ENCODE data around the gene TMEM235. TPM values are rescaled to one million over a fixed set of nuclear protein-coding genes. Genes with fewer than 3 reads are reported as not detected.

TMEM235 gene
- total RNA-seq, 2 experiments from 2014 or later: 0.32 TPM; not detected in 1

DNA sequence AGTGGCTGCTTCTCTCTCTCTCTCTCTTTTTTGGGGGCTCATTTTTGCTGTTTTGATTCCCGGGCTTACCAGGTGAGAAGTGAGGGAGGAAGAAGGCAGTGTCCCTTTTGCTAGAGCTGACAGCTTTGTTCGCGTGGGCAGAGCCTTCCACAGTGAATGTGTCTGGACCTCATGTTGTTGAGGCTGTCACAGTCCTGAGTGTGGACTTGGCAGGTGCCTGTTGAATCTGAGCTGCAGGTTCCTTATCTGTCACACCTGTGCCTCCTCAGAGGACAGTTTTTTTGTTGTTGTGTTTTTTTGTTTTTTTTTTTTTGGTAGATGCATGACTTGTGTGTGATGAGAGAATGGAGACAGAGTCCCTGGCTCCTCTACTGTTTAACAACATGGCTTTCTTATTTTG lies 7.7 kb upstream of the TMEM235 start:
- DNase-seq (ENCODE audit: low spot score): no peak
- intact Hi-C loops (cut with micrococcal nuclease; ENCODE audit: unreplicated experiment): no loop called here
- CTCF ChIA-PET (ENCODE audit: unreplicated experiment): no interaction called here
- Histone ChIP-seq H3K4me2 (ENCODE audit: low read length) (no peak overlapping the region), H3K4me3 (ENCODE audit: low read depth, low read length, poor library complexity, severe bottlenecking) (no peak overlapping the region), H3K9me3 (ENCODE audit: low read length) (no peaks in the 10 kb centered on the region), H3K36me3 (ENCODE audit: insufficient read depth, low read length) (peaks cover 66% of the 10 kb centered on the region), H2AFZ (ENCODE audit: low read length) (no peak overlapping the region), H3K9me2 (ENCODE audit: insufficient read depth, low read length) (no peaks in the 10 kb centered on the region), H4K20me1 (ENCODE audit: insufficient read depth, low read length) (no peaks in the 10 kb centered on the region), H3K27ac (ENCODE audit: low read depth, low read length, poor library complexity, severe bottlenecking) (no peak overlapping the region), H3K4me1 (ENCODE audit: insufficient read depth, low read length, poor library complexity, severe bottlenecking) (peaks cover 4% of the 10 kb centered on the region), H3K79me2 (ENCODE audit: insufficient read depth, low read depth, low read length) (no peaks in the 10 kb centered on the region)
- BruUV-seq (replicated peaks): no TSS peak
- POLR2A ChIA-PET: no interaction called here
- no peak for TF ChIP-seq CTCF (conservative IDR thresholded peaks at IDR 0.05; ENCODE audit: low read length)
- no peak for TF ChIP-seq EZH2phosphoT487 (IDR thresholded peaks at IDR 0.05; ENCODE audit: borderline replicate concordance, low read depth, low read length)

DNA sequence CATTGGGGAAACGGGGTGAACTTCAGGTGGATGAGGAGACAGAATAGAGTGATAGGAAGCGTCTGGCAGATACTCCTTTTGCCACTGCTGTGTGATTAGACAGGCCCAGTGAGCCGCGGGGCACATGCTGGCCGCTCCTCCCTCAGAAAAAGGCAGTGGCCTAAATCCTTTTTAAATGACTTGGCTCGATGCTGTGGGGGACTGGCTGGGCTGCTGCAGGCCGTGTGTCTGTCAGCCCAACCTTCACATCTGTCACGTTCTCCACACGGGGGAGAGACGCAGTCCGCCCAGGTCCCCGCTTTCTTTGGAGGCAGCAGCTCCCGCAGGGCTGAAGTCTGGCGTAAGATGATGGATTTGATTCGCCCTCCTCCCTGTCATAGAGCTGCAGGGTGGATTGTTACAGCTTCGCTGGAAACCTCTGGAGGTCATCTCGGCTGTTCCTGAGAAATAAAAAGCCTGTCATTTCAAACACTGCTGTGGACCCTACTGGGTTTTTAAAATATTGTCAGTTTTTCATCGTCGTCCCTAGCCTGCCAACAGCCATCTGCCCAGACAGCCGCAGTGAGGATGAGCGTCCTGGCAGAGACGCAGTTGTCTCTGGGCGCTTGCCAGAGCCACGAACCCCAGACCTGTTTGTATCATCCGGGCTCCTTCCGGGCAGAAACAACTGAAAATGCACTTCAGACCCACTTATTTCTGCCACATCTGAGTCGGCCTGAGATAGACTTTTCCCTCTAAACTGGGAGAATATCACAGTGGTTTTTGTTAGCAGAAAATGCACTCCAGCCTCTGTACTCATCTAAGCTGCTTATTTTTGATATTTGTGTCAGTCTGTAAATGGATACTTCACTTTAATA lies 7.0 kb upstream of the TMEM235 start:
- TF ChIP-seq EZH2phosphoT487 (IDR thresholded peaks at IDR 0.05; ENCODE audit: borderline replicate concordance, low read depth, low read length): no peak
- TF ChIP-seq CTCF (conservative IDR thresholded peaks at IDR 0.05; ENCODE audit: low read length): no peak
- POLR2A ChIA-PET: interaction anchor here (1.9 kb wide), 1 partner anchor 10 kb away, joined by 4 read pairs; no protein-coding TSS in a partner anchor
- peaks cover 4% of the 10 kb centered on the region for H3K4me1 ChIP-seq (ENCODE audit: insufficient read depth, low read length, poor library complexity, severe bottlenecking)
- no peak overlapping the region for H3K4me3 ChIP-seq (ENCODE audit: low read depth, low read length, poor library complexity, severe bottlenecking)
- CTCF ChIA-PET (ENCODE audit: unreplicated experiment): no interaction called here
- no peak overlapping the region for H3K4me2 ChIP-seq (ENCODE audit: low read length)
- H4K20me1 ChIP-seq (ENCODE audit: insufficient read depth, low read length): no peaks in the 10 kb centered on the region
- BruUV-seq (replicated peaks): no TSS peak
- peaks cover 59% of the 10 kb centered on the region for H3K36me3 ChIP-seq (ENCODE audit: insufficient read depth, low read length)
- no peak overlapping the region for H3K27ac ChIP-seq (ENCODE audit: low read depth, low read length, poor library complexity, severe bottlenecking)
- no peaks in the 10 kb centered on the region for H3K79me2 ChIP-seq (ENCODE audit: insufficient read depth, low read depth, low read length)
- no peak overlapping the region for H2AFZ ChIP-seq (ENCODE audit: low read length)
- H3K9me3 ChIP-seq (ENCODE audit: low read length): no peaks in the 10 kb centered on the region
- no peaks in the 10 kb centered on the region for H3K9me2 ChIP-seq (ENCODE audit: insufficient read depth, low read length)
- intact Hi-C loops (cut with micrococcal nuclease; ENCODE audit: unreplicated experiment): no loop called here
- no peak for DNase-seq (ENCODE audit: low spot score)
